ENCODE measurements around the gene STEEP1. TPM values are rescaled to one million over a fixed set of nuclear protein-coding genes. Genes with fewer than 3 reads are reported as not detected.

Gene STEEP1
- total and polyA plus RNA-seq, 2 donors (not counting 3 experiments of a cell fraction or from before 2014, with no cell fraction given), result 12.1 to 23.1 TPM

DNA sequence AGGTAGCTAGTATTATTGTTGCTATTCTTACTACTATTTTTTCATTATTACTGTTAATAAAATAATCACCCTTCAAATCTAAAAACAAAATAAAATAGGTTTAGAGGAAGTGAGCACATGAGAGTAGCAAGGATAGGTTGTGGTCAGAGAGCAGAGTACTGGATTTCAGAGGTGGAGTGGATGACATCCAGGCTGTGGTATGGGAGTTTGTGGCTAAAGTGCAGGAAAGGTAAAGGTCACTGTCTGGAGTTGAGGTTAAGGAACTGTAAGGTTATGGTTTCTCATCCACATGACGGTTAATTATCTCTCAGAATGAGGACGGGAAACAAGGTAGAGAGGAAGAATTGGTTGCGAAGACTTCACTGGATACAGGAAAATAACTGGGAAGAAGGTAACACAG, 27.7 kb downstream of the STEEP1 start:
- ChIA-PET CTCF (no interaction called here), POLR2A (no interaction called here)
- TF ChIP-seq FOS (IDR thresholded peaks at IDR 0.05; ENCODE audit: borderline replicate concordance, insufficient read depth, low read length) (no peak), POLR2A (IDR thresholded peaks at IDR 0.05; ENCODE audit: low read depth, low read length) (no peak), GATA2 (IDR thresholded peaks at IDR 0.05; ENCODE audit: insufficient read depth, insufficient read length, low read depth, low read length) (no peak), POLR2AphosphoS5 (IDR thresholded peaks at IDR 0.05; ENCODE audit: insufficient read depth, low read depth, low read length) (no peak), EZH2 (IDR thresholded peaks at IDR 0.05; ENCODE audit: borderline replicate concordance, low read depth, low read length, severe bottlenecking) (no peak), MYC (IDR thresholded peaks at IDR 0.05; ENCODE audit: low read depth, low read length) (no peak), JUN (IDR thresholded peaks at IDR 0.05; ENCODE audit: borderline replicate concordance, insufficient read depth, insufficient read length, low read depth) (no peak)
- TF ChIP-seq, protein P1, sequence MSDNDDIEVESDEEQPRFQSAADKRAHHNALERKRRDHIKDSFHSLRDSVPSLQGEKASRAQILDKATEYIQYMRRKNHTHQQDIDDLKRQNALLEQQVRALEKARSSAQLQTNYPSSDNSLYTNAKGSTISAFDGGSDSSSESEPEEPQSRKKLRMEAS (IDR thresholded peaks at IDR 0.05; ENCODE audit: insufficient read depth, insufficient read length), result no peak
- TF ChIP-seq, protein P2, sequence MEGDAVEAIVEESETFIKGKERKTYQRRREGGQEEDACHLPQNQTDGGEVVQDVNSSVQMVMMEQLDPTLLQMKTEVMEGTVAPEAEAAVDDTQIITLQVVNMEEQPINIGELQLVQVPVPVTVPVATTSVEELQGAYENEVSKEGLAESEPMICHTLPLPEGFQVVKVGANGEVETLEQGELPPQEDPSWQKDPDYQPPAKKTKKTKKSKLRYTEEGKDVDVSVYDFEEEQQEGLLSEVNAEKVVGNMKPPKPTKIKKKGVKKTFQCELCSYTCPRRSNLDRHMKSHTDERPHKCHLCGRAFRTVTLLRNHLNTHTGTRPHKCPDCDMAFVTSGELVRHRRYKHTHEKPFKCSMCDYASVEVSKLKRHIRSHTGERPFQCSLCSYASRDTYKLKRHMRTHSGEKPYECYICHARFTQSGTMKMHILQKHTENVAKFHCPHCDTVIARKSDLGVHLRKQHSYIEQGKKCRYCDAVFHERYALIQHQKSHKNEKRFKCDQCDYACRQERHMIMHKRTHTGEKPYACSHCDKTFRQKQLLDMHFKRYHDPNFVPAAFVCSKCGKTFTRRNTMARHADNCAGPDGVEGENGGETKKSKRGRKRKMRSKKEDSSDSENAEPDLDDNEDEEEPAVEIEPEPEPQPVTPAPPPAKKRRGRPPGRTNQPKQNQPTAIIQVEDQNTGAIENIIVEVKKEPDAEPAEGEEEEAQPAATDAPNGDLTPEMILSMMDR (IDR thresholded peaks at IDR 0.05; ENCODE audit: extremely low read depth in 1 of 2, insufficient read depth in 1 of 2, low read depth in 1 of 2, low read length in 2 of 2), result no peak
- H3K9me1 ChIP-seq (replicated peaks; ENCODE audit: control insufficient read depth, extremely low read depth, insufficient read depth, low read length), result no peaks in the 10 kb centered on the region
- no peaks in the 10 kb centered on the region for H3K27me3 ChIP-seq (ENCODE audit: control insufficient read depth in 2 of 2, insufficient read depth in 2 of 2, low read length in 2 of 2)
- no peaks in the 10 kb centered on the region for H3K36me3 ChIP-seq (ENCODE audit: control insufficient read depth in 2 of 2, extremely low read depth in 1 of 2, insufficient read depth in 2 of 2, low read length in 2 of 2)
- no peaks in the 10 kb centered on the region for H3K79me2 ChIP-seq (ENCODE audit: control insufficient read depth, insufficient read depth, low read length)
- no peak overlapping the region for H2AFZ ChIP-seq (ENCODE audit: low read depth, low read length)
- no peak overlapping the region for H3K27ac ChIP-seq (ENCODE audit: insufficient read depth, low read depth, low read length)
- H4K20me1 ChIP-seq (replicated peaks; ENCODE audit: control insufficient read depth, extremely low read depth, insufficient read depth, low read length), result no peaks in the 10 kb centered on the region
- H3K4me2 ChIP-seq (ENCODE audit: insufficient read depth, low read length), result no peak overlapping the region
- DNase-seq (ENCODE audit: low read depth, low spot score), result no peak
- intact Hi-C loops (cut with micrococcal nuclease), result no loop called here
- H3K4me1 ChIP-seq (ENCODE audit: control insufficient read depth, extremely low read depth, insufficient read depth, low read length), result peaks cover 10% of the 10 kb centered on the region
- dilution Hi-C loops (cut with MboI; ENCODE audit: extremely low pct_ligation_motif_present, low sequenced_read_pairs), result no loop called here
- no peak overlapping the region for H3K4me3 ChIP-seq (replicated peaks in 1 of 3; ENCODE audit: insufficient read depth in 1 of 3, low read depth in 1 of 3, low read length in 3 of 3)
- H3K9me3 ChIP-seq (replicated peaks; ENCODE audit: control insufficient read depth, insufficient read depth, low read length), result no peaks in the 10 kb centered on the region
- H3K9ac ChIP-seq (replicated peaks; ENCODE audit: extremely low read depth, insufficient read depth, low read length), result no peak overlapping the region
- BruUV-seq (replicated peaks), result no TSS peak
- FAIRE-seq, result no peak

All from endothelial cell of umbilical vein (primary cell).